ENCODE measurements around the gene IGHMBP2. TPM values are rescaled to one million over a fixed set of nuclear protein-coding genes. Genes with fewer than 3 reads are reported as not detected.

The IGHMBP2 gene
- total RNA-seq, 1 donor from 2014 or later, result 10.3 TPM

- no peak for DNase-seq (ENCODE audit: low read depth)
- TF ChIP-seq, protein P1, sequence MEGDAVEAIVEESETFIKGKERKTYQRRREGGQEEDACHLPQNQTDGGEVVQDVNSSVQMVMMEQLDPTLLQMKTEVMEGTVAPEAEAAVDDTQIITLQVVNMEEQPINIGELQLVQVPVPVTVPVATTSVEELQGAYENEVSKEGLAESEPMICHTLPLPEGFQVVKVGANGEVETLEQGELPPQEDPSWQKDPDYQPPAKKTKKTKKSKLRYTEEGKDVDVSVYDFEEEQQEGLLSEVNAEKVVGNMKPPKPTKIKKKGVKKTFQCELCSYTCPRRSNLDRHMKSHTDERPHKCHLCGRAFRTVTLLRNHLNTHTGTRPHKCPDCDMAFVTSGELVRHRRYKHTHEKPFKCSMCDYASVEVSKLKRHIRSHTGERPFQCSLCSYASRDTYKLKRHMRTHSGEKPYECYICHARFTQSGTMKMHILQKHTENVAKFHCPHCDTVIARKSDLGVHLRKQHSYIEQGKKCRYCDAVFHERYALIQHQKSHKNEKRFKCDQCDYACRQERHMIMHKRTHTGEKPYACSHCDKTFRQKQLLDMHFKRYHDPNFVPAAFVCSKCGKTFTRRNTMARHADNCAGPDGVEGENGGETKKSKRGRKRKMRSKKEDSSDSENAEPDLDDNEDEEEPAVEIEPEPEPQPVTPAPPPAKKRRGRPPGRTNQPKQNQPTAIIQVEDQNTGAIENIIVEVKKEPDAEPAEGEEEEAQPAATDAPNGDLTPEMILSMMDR (conservative IDR thresholded peaks at IDR 0.05; ENCODE audit: low read depth, low read length), result no peak
- H3K4me3 ChIP-seq (ENCODE audit: low read depth, low read length), result no peak overlapping the region
Measured at GRCh38 chr11:68988491-68988890, 84.8 kb downstream of the IGHMBP2 start.

Other genes with a start within 250 kb of the IGHMBP2 start
- gene GAL, start 219.3 kb upstream of the IGHMBP2 start, total RNA-seq, result 22.5 and 70.8 TPM in 2 replicates
- gene TESMIN, start 152.4 kb upstream of the IGHMBP2 start, total RNA-seq, result 7.5 and 8.2 TPM in 2 replicates
- 6.7 and 10.2 TPM in 2 replicates for gene CPT1A, start 62.0 kb upstream of the IGHMBP2 start, total RNA-seq
- 80.1 and 107 TPM in 2 replicates for gene MRPL21, start 59 bp upstream of the IGHMBP2 start, total RNA-seq
- gene MRGPRD, start 77.1 kb downstream of the IGHMBP2 start, total RNA-seq, result not detected in 2 replicates
- gene MRGPRF, start 109.4 kb downstream of the IGHMBP2 start, total RNA-seq, result 2.5 and 2.9 TPM in 2 replicates
- 6.3 and 8.4 TPM in 2 replicates for gene TPCN2, start 145.0 kb downstream of the IGHMBP2 start, total RNA-seq

Measured in epithelial cell of proximal tubule (primary cell).